ENCODE measurements around the gene NEO1.

DNA sequence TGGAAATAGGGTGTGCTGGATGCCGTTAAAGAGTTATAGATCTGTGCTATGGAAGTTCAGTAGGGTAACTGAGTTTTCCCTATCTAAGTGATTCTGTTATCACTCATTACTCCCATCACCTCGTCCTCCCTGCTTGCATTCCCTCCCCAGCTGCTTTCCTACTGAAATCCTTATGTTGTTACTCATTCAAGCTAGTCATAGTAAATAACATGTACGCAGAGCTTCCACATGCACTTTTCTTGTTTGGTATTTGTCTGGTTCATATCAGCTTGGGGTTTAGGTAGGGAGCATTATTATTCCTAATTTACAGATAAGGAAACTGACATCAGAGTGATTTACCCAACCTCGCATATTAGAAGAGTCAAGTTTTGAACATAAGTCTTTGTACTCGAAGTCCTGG is 181.4 kb downstream of the NEO1 start:
- no peak for TF ChIP-seq POLR2A (IDR thresholded peaks at IDR 0.05)
- TF ChIP-seq, protein P1, sequence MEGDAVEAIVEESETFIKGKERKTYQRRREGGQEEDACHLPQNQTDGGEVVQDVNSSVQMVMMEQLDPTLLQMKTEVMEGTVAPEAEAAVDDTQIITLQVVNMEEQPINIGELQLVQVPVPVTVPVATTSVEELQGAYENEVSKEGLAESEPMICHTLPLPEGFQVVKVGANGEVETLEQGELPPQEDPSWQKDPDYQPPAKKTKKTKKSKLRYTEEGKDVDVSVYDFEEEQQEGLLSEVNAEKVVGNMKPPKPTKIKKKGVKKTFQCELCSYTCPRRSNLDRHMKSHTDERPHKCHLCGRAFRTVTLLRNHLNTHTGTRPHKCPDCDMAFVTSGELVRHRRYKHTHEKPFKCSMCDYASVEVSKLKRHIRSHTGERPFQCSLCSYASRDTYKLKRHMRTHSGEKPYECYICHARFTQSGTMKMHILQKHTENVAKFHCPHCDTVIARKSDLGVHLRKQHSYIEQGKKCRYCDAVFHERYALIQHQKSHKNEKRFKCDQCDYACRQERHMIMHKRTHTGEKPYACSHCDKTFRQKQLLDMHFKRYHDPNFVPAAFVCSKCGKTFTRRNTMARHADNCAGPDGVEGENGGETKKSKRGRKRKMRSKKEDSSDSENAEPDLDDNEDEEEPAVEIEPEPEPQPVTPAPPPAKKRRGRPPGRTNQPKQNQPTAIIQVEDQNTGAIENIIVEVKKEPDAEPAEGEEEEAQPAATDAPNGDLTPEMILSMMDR (IDR thresholded peaks at IDR 0.05): no peak
